Effector memory CD8-positive, alpha-beta T cell (primary cell): ENCODE data around the gene SVBP.

Experiments used
- ATAC-seq: fragments of 150-1000 bp; cut with Tn5 transposase; replicated peaks from 2 replicates; pipeline ENCODE4 v1.10.0; 2021; ENCODE audit warnings: mild to moderate bottlenecking, moderate library complexity
- DNase-seq, 3 experiments: peaks; one replicate each; pipeline ENCODE4 v3.0.0; 2021
- H3K27ac Mint-ChIP-seq, 2 donors: one replicate each; pipeline ENCODE4 v1.8.0; 2022; ENCODE audit warnings: mild to moderate bottlenecking in 2 of 2, mixed read lengths in 2 of 2, moderate library complexity in 2 of 2
- H3K27me3 Mint-ChIP-seq, 2 donors: one replicate each; pipeline ENCODE4 v1.8.0; 2022; ENCODE audit warnings: mixed read lengths in 2 of 2
- H3K36me3 Mint-ChIP-seq: one replicate; pipeline ENCODE4 v1.8.0; 2022; ENCODE audit warnings: mild to moderate bottlenecking, moderate library complexity, mixed read lengths; ENCODE audit not compliant: insufficient read depth
- H3K4me1 Mint-ChIP-seq, 2 donors: one replicate each; pipeline ENCODE4 v1.8.0; 2022; ENCODE audit warnings: low read depth in 2 of 2, mixed read lengths in 2 of 2
- H3K4me3 Mint-ChIP-seq, 2 donors: one replicate each; pipeline ENCODE4 v1.8.0; 2022; ENCODE audit warnings: mild to moderate bottlenecking in 2 of 2, mixed read lengths in 2 of 2, moderate library complexity in 2 of 2
- H3K9me3 Mint-ChIP-seq, 2 donors: one replicate each; pipeline ENCODE4 v1.8.0; 2022; ENCODE audit warnings: mixed read lengths in 2 of 2

The SVBP gene

DNA sequence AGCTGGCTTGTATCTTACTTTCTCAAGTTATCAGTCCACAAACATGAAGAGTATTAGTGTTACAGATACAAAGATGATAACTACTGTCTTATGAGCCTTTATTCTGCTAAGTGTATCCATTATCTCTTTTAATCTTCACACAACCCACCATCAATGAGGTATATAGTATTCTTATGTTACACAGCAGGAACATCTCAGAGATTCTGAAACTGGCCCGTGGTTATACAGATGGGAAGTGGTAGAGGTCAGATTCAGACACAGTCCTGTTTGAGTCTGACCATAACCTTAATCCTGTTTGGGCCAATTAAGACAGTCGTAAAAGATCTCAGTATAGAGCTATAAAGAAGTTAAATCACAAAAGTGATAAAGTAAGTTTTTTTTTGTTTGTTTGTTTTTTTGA, 37.5 kb downstream of the SVBP start:
- peaks cover 48% of the 10 kb centered on the region for H3K36me3 Mint-ChIP-seq
- H3K27ac Mint-ChIP-seq, result no peak overlapping the region
- no peaks in the 10 kb centered on the region for H3K9me3 Mint-ChIP-seq
- peaks cover 0 to 22% of the 10 kb centered on the region in 2 donors for H3K4me1 Mint-ChIP-seq
- no peaks in the 10 kb centered on the region for H3K27me3 Mint-ChIP-seq
- no peak for ATAC-seq
- no peak overlapping the region for H3K4me3 Mint-ChIP-seq
- DNase-seq, result no peak

DNA sequence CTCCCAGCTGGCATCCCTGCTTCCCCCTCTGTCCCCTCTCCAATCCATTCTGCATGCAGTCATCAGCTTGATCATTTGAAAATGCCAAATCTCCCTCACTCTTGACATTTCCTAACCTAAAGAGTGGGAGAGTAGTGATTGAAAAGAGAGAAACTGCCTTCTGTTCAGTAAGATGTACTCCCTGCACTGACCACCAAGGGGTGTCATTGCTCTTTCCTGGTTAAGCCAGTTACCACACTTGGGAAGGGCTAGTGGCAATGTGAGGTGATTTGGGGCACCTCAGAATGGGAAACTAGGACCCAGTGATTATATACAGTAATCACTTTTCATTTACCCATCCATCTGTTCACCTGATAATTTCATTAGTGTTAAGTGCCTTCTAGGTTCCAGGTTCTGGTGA, 39.3 kb downstream of the SVBP start:
- H3K36me3 Mint-ChIP-seq, result peaks cover 55% of the 10 kb centered on the region
- H3K27ac Mint-ChIP-seq, result peak overlapping the region; percentile 13 to 60
- ATAC-seq (peak; percentile 42), DNase-seq (no peak)
- peaks cover 4 to 20% of the 10 kb centered on the region in 2 donors for H3K4me1 Mint-ChIP-seq
- no peak overlapping the region for H3K4me3 Mint-ChIP-seq
- no peaks in the 10 kb centered on the region for H3K27me3 Mint-ChIP-seq
- no peaks in the 10 kb centered on the region for H3K9me3 Mint-ChIP-seq

DNA sequence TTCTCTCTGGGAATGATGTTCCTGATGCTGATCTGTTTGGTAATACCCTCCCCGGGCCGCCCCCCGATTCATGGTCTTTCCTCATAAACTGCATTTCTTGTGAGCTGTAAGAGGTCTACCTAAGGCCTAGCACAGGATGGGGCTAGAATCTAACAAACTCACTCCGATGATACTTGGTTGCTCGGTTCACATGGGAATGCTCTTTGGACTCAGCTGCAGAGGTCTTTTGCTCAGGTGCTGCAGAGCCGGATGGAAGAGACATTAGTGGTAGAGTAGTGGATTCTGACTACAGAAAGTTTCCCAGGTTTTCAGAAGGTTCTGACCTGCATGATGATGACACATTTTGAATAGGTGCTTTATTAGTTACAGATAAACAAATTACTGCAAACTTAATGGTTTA, 40.7 kb downstream of the SVBP start:
- no peaks in the 10 kb centered on the region for H3K27me3 Mint-ChIP-seq
- H3K36me3 Mint-ChIP-seq, result peaks cover 47% of the 10 kb centered on the region
- DNase-seq (no peak), ATAC-seq (no peak)
- no peaks in the 10 kb centered on the region for H3K9me3 Mint-ChIP-seq
- peaks cover 12 to 23% of the 10 kb centered on the region in 2 donors for H3K4me1 Mint-ChIP-seq
- H3K4me3 Mint-ChIP-seq, result no peak overlapping the region
- H3K27ac Mint-ChIP-seq, result peak overlapping the region in 1 of 2 donors; percentile 25

DNA sequence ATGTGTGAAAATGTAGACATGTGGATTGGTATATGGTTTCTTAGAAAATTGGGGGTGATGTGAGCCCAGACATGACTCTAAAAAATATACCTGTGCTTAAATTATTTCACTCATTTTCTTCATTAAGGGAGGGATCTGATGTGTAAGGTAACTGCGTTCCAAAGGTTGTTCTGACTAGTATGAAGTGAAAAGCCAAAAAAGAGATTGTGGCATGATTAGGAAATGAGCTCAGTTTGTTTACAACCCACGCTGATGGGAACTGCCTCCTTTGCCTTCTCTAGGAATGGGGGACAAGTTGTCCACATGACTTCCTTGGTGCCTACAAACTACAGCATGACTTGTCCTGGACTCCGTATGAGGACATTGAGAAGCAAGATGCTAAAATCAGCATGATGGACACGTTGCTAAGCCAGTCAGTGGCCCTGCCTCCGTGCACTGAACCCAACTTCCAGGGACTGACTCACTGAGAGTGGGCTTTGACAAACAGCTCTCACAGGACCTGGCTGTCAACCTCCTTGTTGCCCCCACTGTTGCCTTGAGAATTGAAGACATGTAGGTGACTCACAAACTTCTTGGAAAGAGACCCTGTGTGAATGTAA, 42.2 kb downstream of the SVBP start:
- H3K36me3 Mint-ChIP-seq, result peaks cover 48% of the 10 kb centered on the region

DNA sequence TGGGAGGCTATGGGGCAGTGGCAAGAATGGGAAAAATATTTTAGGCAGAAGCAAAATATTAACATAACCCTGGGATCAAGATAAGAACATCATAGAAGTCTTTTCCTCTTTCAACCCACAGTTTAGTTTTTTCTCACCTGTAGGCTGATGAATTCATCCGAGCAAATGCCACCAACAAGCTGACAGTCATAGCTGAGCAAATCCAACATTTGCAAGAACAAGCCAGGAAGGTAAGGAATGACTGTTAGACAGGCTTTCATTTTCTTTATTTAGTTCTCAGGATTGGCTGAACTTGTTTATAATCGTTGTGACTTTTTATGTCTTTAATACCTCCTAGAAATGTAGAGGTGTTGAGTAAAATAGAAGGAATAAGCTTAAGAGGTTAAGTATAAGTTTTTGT, 43.8 kb downstream of the SVBP start:
- Mint-ChIP-seq H3K9me3 (no peaks in the 10 kb centered on the region), H3K27ac (peak overlapping the region; percentile 38 to 55), H3K4me1 (peaks cover 22 to 35% of the 10 kb centered on the region in 2 donors), H3K4me3 (no peak overlapping the region), H3K27me3 (no peaks in the 10 kb centered on the region), H3K36me3 (peaks cover 45% of the 10 kb centered on the region)
- DNase-seq, result no peak
- ATAC-seq, result no peak

More for the DNA sequence above, 42.2 kb downstream of the SVBP start:
- Mint-ChIP-seq H3K27ac (no peak overlapping the region), H3K4me3 (no peak overlapping the region), H3K4me1 (peaks cover 21 to 22% of the 10 kb centered on the region in 2 donors), H3K9me3 (no peaks in the 10 kb centered on the region), H3K27me3 (no peaks in the 10 kb centered on the region)
- no peak for ATAC-seq
- no peak for DNase-seq

DNA sequence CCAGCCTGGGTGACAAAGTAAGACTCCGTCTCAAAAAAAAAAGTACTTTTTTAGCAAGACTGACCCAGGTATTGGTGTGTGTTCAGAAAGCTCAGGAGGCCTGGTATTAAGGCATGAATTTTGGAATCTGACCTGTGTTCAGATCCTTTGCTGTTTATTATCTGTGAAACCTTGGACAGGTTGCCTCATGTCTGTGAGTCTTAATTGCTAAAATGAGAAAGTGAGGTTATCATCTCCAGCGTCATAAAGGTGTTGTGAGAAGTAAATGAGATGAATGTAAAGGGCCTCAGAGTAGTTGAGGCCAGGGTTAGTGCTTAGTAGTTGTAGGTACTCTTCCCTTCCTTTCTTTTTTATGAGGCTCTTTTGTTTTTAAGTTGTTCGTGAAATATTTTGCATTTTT, 47.4 kb downstream of the SVBP start:
- Mint-ChIP-seq H3K4me3 (peak overlapping the region in 1 of 2 donors; percentile 11), H3K9me3 (no peaks in the 10 kb centered on the region), H3K27ac (no peak overlapping the region), H3K27me3 (no peaks in the 10 kb centered on the region), H3K4me1 (peaks cover 22 to 37% of the 10 kb centered on the region in 2 donors), H3K36me3 (peaks cover 28% of the 10 kb centered on the region)
- no peak for DNase-seq
- no peak for ATAC-seq

DNA sequence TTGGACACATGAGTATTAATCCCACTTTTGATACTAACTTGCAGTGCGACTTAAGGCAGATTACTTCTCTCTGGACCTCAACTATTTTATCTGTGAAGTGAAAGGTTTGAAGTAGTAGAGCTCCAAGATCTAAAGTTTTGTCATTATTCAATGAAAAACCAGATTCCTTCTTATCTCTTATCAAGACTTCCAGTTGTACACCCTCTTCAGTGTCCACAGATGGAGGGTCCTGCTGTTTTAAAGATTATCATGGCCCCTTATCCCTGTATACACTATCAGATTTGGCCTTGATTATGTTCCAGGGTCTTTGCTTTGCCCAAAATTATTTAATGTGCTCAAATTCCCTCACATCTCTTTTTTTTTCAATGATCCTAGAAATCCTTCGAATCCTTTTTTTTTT, 49.0 kb downstream of the SVBP start:
- Mint-ChIP-seq H3K27ac (peak overlapping the region in 1 of 2 donors; percentile 94), H3K9me3 (no peaks in the 10 kb centered on the region), H3K36me3 (peaks cover 18% of the 10 kb centered on the region), H3K4me1 (peaks cover 21 to 36% of the 10 kb centered on the region in 2 donors), H3K27me3 (no peaks in the 10 kb centered on the region), H3K4me3 (no peak overlapping the region)
- ATAC-seq (no peak), DNase-seq (no peak)

DNA sequence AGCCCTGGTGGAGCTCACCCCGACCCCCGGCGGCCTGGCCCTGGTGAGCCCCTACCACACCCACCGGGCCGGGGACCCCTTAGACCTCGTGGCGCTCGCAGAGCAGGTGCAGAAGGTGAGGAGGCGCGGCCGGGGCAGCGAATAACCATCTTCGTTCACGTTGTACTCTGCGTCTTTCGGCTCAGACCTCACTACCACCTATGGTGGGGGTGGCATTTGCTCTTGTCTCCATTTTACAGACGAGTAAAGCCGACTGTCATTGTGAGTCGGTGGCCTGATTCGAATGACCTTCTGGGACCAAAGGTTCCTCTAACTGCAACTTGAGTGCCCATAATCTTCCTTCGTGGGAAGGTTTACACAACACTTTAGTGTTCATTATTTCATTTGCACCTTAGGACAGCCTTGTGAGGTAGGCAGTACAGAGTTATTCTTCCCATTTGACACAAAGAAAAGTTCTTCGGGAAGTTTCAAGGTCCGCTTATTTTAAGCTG, 49.6 kb downstream of the SVBP start:
- Mint-ChIP-seq H3K4me1 (peaks cover 18 to 31% of the 10 kb centered on the region in 2 donors), H3K9me3 (no peaks in the 10 kb centered on the region), H3K4me3 (no peak overlapping the region), H3K27ac (peak overlapping the region in 1 of 2 donors; percentile 94), H3K27me3 (no peaks in the 10 kb centered on the region), H3K36me3 (peaks cover 15% of the 10 kb centered on the region)
- no peak for DNase-seq
- peak; percentile 16 for ATAC-seq

DNA sequence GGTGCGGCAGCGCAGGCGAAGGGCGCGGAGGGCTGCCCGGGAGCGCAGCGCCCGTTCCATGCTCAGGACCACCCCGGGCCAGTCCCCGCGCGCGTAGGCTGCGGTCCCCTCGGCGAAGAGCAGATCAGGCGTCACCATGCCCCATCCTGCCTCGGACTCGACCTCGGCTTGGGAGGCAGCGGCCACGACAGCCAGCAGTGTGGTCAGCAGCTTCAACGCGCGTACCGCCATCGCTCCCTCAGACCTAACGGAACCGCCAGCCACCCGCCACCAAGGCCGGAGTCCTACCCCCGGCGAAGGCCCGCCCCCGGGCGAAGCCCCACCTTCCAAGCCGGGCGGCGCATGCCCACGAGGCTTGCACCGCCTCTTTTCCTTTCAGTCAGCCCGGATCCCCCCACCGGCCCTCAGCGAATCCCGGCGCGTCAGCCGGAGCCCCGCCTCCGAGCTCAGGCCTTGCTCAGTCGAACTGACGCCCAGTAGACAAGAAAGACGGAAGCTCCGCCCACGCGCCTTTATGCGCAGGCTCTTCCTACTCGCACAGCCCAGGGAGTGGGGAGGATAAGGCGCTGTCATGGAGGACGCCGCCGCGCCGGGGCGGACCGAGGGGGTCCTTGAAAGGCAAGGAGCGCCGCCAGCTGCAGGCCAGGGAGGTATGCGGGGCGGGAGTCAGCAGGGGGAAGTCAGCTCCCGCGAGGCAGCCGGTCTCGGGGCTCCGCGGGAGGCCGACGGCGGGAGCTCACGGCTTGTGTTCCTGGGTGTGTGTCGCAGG, 50.3 kb downstream of the SVBP start, which contains the start of the genes C1orf50 and P3H1:
Gene C1orf50 (plus strand): TSS at position 509 of the 769 bp plus-strand sequence. CDS start 63 bp downstream, at position 572.
Gene P3H1 (minus strand): TSS at position 288 of the 769 bp plus-strand sequence. CDS start 57 bp downstream, at position 231.
- peaks cover 17% of the 10 kb centered on the region for H3K36me3 Mint-ChIP-seq
- no peaks in the 10 kb centered on the region for H3K9me3 Mint-ChIP-seq
- DNase-seq (peak; percentile 99 to 100 (median 100)), ATAC-seq (peak; percentile 89)
- no peaks in the 10 kb centered on the region for H3K27me3 Mint-ChIP-seq
- peak within 1 kb of the TSS in 1 of 2 donors; percentile 94 for H3K27ac Mint-ChIP-seq
- no peak within 1 kb of the TSS for H3K4me3 Mint-ChIP-seq
- H3K4me1 Mint-ChIP-seq, result peaks cover 14 to 26% of the 10 kb centered on the region in 2 donors

DNA sequence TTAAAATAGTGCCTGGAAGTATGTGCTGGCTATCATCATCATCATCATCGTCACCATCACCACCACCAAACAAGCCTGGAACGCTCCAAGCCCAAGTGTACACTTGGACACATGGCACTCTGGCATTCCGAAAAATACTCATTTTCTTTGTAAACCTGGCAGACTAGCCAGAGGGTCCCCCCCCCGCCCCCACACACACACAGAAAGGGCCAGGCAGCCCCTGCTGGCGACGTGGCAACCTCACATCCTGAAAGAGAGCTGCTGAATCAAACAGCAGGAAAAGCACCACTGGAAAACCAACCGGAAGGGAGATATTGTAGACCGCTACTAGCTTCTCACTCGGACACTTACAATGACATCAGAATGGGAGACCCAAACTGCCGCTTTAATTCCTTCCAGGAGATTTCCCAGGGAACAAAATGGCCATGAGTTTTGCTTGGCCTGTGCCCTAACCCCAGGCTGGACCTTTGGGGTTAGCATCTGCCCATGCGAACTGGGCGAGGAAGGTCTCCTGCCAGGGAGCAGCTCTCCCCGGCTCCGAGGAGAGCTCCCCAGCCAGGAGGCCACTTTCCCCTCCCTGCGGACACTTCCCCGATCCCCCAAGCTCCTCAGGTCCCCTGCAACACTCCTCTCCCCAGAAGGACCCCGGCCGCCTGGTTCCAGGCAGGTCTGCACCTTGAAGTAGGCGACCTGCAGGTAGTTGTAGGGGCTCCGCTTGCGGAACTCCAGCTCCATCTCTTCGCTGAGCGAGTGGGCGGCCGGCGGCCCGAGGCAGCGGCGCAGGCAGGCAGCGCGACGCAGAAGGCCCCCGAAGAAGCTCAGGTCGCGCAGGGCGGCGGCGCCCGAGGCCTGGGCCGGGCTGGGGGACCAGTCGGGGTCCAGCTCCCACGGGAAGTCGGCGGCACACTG, 51.1 kb downstream of the SVBP start:
- ATAC-seq, result peak; percentile 6
- Mint-ChIP-seq H3K4me3 (no peak overlapping the region), H3K27me3 (no peaks in the 10 kb centered on the region), H3K36me3 (peaks cover 24% of the 10 kb centered on the region), H3K9me3 (no peaks in the 10 kb centered on the region), H3K4me1 (peaks cover 13 to 24% of the 10 kb centered on the region in 2 donors), H3K27ac (no peak overlapping the region)
- peak in 2 of 3 experiments; percentile 6 to 25 for DNase-seq

DNA sequence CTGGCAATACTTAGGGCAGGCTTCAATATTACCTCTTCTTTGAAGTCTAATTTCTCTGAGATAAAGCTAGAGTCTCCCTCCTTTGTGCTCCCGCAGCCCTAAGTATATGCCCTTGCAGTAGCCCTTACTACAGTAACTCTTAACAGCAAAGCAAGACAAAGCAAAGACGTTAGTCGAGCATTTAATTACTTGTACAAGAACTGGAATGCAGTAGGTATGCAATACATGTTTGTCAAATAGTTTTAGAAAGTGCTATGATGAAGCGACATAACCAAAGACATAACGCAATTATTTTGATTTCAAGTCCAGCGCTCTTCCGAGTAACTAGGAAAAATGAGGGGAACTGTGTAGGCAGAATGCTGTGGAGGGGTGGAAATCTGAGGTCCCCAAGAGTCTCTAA, 51.9 kb downstream of the SVBP start:
- no peak for DNase-seq
- Mint-ChIP-seq H3K4me1 (peaks cover 9 to 18% of the 10 kb centered on the region in 2 donors), H3K27me3 (no peaks in the 10 kb centered on the region), H3K36me3 (peaks cover 25% of the 10 kb centered on the region), H3K9me3 (no peaks in the 10 kb centered on the region), H3K27ac (no peak overlapping the region), H3K4me3 (no peak overlapping the region)
- no peak for ATAC-seq

DNA sequence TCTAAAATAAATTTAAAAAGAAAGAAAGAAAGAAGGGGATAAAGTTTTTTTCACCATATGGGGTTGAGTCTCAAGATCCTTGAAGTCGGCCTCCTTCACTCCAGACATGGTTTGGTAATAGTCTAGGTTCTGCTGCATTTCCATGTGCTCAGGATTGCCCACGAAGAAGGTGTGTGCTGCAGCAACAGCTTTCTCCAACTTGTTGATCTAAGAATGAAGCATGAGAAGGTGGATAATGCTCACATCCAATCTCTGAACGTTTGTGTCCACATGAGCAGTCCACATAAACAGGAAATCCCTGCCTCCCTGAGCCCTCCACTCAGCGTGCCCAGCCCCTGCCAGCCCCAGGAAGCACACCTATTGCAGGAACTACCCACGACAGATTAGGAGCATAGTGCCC, 54.9 kb downstream of the SVBP start:
- H3K27ac Mint-ChIP-seq, result peak overlapping the region in 1 of 2 donors; percentile 22
- peaks cover 20% of the 10 kb centered on the region for H3K36me3 Mint-ChIP-seq
- ATAC-seq (no peak), DNase-seq (no peak)
- no peak overlapping the region for H3K4me3 Mint-ChIP-seq
- H3K27me3 Mint-ChIP-seq, result no peaks in the 10 kb centered on the region
- H3K9me3 Mint-ChIP-seq, result no peaks in the 10 kb centered on the region
- peaks cover 0 to 3% of the 10 kb centered on the region in 2 donors for H3K4me1 Mint-ChIP-seq

DNA sequence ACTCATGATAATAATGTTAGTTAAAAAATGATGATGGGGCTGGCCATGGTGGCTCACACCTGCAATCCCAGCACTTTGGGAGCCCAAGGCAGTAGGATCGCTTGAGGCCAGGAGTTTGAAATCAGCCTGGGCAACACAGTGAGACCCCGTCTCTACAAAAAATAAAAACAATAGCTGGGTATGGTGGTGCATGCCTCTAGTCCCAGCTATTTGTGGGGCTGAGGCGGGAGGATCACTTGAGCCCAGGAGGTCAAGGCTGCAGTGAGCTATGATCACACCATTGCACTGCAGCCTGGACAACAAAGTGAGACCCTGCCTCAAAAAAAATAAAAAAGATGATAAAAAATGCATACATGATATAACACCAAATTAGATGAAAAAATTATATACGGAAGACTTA, 55.6 kb downstream of the SVBP start:
- H3K4me1 Mint-ChIP-seq, result peaks cover 5 to 6% of the 10 kb centered on the region in 2 donors
- no peak for ATAC-seq

More for the DNA sequence above, 55.6 kb downstream of the SVBP start:
- Mint-ChIP-seq H3K9me3 (no peaks in the 10 kb centered on the region), H3K27me3 (no peaks in the 10 kb centered on the region), H3K36me3 (peaks cover 20% of the 10 kb centered on the region), H3K4me3 (no peak overlapping the region), H3K27ac (no peak overlapping the region)
- no peak for DNase-seq
